SK-N-SH treated with all-trans-retinoic acid at 6 μM for 48 hours (cell line): Measurements from ENCODE around the gene CLEC16A.

Source experiments
- CSDC2 ChIP-seq: fragments of 250-450 bp; sonication (Bioruptor Pico); IDR thresholded peaks from 2 replicates; pipeline ENCODE4 v1.5.0; 2020; ENCODE audit warnings: mild to moderate bottlenecking, moderate library complexity
- ISL1 ChIP-seq: fragments of 250-450 bp; sonication (Bioruptor Pico); IDR thresholded peaks from 2 replicates; pipeline ENCODE4 v2.1.2; 2022; ENCODE audit warnings: mild to moderate bottlenecking, moderate library complexity
- OSR1 ChIP-seq: fragments of 250-450 bp; sonication (Bioruptor Pico); IDR thresholded peaks from 2 replicates; pipeline ENCODE4 v1.8.0; 2022; ENCODE audit warnings: moderate library complexity, mild to moderate bottlenecking, inconsistent platforms
- PPARA ChIP-seq: fragments of 250-450 bp; sonication (Bioruptor Pico); IDR thresholded peaks from 2 replicates; pipeline ENCODE4 v1.5.0; 2020; ENCODE audit warnings: mild to moderate bottlenecking, borderline replicate concordance
- SNAI2 ChIP-seq: fragments of 250-450 bp; sonication (Bioruptor Pico); IDR thresholded peaks from 2 replicates; pipeline ENCODE4 v1.5.0; 2020; ENCODE audit warnings: mild to moderate bottlenecking, moderate library complexity
- ZFP3 ChIP-seq: fragments of 250-450 bp; sonication (Bioruptor Pico); IDR thresholded peaks from 2 replicates; pipeline ENCODE4 v1.5.0; 2020; ENCODE audit warnings: mild to moderate bottlenecking, moderate library complexity
- ZFP30 ChIP-seq: fragments of 450-650 bp; formaldehyde crosslinking; IDR thresholded peaks from 2 replicates; pipeline ENCODE4 v1.5.0; 2022; ENCODE audit warnings: mild to moderate bottlenecking, moderate library complexity
- ZNF70 ChIP-seq: fragments of 450-650 bp; formaldehyde crosslinking; IDR thresholded peaks from 2 replicates; pipeline ENCODE4 v1.5.0; 2020; ENCODE audit warnings: mild to moderate bottlenecking, moderate library complexity
- ZNF8 ChIP-seq: fragments of 450-650 bp; formaldehyde crosslinking; IDR thresholded peaks from 2 replicates; pipeline ENCODE4 v1.5.0; 2020; ENCODE audit warnings: mild to moderate bottlenecking, moderate library complexity
- TF ChIP-seq, protein P1 (sequence below): fragments of 250-450 bp; sonication (Bioruptor Pico); IDR thresholded peaks from 2 replicates; pipeline ENCODE4 v1.8.0; 2020; ENCODE audit warnings: mild to moderate bottlenecking, moderate library complexity, borderline replicate concordance
- TF ChIP-seq, protein P2 (sequence below): fragments of 250-450 bp; sonication (Bioruptor Pico); IDR thresholded peaks from 2 replicates; pipeline ENCODE4 v1.5.1; 2021; ENCODE audit warnings: mild to moderate bottlenecking, moderate library complexity
- TF ChIP-seq, protein P3 (sequence below): fragments of 250-450 bp; sonication (Bioruptor Pico); IDR thresholded peaks from 2 replicates; pipeline ENCODE4 v1.5.1; 2020; ENCODE audit warnings: low read depth, mild to moderate bottlenecking, moderate library complexity

DNA sequence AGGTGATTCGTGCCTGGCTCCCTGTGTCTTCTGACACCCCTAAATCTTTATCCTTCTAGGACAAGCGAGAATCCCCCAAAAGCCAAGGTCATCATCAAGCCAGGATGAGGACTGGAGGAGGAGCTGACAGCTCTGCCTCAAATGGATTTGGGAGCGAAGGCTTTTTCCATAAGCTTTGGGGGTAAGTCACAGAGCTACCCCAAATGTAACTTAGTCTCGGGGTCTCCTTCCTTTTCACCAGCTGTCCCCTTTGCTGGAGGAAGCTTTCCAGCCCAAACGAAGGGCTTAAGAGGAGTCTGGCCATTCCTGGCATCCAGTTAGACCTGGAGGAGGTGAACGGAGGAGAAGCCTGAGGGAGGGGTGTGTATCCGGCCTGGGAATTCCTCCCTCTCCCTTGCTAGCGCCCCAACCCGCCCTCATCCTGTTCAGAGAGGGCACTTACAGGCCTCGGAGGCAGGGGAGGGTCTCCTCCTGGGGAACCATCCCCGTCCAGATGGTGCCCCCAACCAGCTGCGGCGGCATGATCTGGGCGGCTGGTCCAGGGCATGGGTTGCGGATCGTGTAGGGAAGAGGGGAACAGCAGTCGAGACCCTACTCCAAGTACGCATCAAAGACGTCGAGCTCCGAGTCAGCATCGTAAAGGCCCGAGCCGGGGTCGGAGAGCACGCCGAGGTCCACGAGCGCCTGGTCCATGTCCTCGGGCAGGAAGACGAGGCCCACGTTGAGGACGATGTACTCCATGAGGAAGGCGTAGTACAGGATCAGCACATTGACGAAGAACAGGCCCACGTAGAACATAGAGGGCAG is 3.0 kb upstream of the CLEC16A start:
- TF ChIP-seq, protein P1, sequence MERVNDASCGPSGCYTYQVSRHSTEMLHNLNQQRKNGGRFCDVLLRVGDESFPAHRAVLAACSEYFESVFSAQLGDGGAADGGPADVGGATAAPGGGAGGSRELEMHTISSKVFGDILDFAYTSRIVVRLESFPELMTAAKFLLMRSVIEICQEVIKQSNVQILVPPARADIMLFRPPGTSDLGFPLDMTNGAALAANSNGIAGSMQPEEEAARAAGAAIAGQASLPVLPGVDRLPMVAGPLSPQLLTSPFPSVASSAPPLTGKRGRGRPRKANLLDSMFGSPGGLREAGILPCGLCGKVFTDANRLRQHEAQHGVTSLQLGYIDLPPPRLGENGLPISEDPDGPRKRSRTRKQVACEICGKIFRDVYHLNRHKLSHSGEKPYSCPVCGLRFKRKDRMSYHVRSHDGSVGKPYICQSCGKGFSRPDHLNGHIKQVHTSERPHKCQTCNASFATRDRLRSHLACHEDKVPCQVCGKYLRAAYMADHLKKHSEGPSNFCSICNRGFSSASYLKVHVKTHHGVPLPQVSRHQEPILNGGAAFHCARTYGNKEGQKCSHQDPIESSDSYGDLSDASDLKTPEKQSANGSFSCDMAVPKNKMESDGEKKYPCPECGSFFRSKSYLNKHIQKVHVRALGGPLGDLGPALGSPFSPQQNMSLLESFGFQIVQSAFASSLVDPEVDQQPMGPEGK (CRISPR knock-in tag), result no peak
- no peak for TF ChIP-seq SNAI2 (CRISPR knock-in tag)
- no peak for TF ChIP-seq ZFP30
- no peak for TF ChIP-seq OSR1
- TF ChIP-seq, protein P2, sequence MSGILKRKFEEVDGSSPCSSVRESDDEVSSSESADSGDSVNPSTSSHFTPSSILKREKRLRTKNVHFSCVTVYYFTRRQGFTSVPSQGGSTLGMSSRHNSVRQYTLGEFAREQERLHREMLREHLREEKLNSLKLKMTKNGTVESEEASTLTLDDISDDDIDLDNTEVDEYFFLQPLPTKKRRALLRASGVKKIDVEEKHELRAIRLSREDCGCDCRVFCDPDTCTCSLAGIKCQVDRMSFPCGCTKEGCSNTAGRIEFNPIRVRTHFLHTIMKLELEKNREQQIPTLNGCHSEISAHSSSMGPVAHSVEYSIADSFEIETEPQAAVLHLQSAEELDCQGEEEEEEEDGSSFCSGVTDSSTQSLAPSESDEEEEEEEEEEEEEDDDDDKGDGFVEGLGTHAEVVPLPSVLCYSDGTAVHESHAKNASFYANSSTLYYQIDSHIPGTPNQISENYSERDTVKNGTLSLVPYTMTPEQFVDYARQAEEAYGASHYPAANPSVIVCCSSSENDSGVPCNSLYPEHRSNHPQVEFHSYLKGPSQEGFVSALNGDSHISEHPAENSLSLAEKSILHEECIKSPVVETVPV (CRISPR knock-in tag), result no peak
- TF ChIP-seq ZNF8, result no peak
- no peak for TF ChIP-seq ZNF70 (CRISPR knock-in tag)
- no peak for TF ChIP-seq CSDC2 (CRISPR knock-in tag)
- TF ChIP-seq, protein P3, sequence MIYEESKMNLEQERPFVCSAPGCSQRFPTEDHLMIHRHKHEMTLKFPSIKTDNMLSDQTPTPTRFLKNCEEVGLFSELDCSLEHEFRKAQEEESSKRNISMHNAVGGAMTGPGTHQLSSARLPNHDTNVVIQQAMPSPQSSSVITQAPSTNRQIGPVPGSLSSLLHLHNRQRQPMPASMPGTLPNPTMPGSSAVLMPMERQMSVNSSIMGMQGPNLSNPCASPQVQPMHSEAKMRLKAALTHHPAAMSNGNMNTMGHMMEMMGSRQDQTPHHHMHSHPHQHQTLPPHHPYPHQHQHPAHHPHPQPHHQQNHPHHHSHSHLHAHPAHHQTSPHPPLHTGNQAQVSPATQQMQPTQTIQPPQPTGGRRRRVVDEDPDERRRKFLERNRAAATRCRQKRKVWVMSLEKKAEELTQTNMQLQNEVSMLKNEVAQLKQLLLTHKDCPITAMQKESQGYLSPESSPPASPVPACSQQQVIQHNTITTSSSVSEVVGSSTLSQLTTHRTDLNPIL, result no peak
- no peak for TF ChIP-seq ZFP3 (CRISPR knock-in tag)
- no peak for TF ChIP-seq PPARA (CRISPR knock-in tag)
- TF ChIP-seq ISL1 (CRISPR knock-in tag), result no peak
